Fibroblast of peridontal ligament (primary cell): ENCODE measurements around the gene PSMA5.
"Not testable (repeated sequence)": the region's sequence is repeated elsewhere in the genome, so short reads cannot be mapped to it uniquely, and the experiment has no call there.

Experiments
- DNase-seq: peaks from one replicate; pipeline ENCODE4 v3.0.0-alpha.2; 2010; ENCODE audit errors: extremely low read depth

The PSMA5 gene

GRCh38 chr1:109426281-109427170 lies at the start of gene PSMA5:
Gene PSMA5 (minus strand): TSS chr1:109426448. CDS start chr1:109426330, 118 bp downstream.
- DNase-seq, result peak; percentile 99

DNA sequence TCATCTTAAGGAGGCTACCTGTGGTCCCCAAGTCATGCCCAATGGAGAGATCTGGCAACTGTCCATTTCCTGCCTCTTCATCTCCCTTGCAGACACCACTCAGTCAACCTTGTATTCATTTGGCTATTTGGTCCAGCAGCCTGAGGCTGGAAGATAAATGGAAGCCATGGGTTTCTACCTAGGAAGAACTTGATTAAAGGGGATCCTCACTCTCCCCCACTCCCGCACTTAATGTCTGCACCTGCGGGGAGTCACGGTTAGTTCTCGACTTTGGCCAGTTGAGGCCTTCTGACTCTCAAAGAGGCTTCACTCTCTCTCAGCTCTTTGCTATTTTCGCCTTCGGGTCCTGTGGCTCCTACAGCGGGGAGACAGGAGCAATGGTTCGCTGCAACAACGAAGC lies 49.0 kb upstream of the PSMA5 start:
- DNase-seq, result no peak

DNA sequence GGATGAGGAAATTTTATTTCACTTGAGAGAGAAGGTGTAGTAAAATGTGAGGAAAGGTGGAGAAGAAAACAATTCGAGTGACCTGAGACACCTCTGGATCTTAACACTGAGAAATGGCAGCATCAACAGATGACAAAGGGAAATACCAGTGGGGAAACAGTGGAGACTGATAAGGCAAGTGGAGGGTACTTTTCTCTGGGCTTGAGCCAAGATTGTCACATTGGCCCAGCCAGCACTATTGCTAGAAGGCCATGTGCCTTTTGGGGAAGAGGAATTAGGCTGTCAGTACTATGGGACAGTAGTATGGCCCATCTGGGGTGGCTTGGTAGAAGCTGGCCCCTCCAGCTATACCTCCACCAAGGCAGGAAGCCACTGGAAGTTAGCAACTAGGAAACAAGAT lies 48.4 kb upstream of the PSMA5 start:
- DNase-seq, result no peak

GRCh38 chr1:109473284-109474057 lies 47.2 kb upstream of the PSMA5 start:
- not testable (repeated sequence) for DNase-seq

DNA sequence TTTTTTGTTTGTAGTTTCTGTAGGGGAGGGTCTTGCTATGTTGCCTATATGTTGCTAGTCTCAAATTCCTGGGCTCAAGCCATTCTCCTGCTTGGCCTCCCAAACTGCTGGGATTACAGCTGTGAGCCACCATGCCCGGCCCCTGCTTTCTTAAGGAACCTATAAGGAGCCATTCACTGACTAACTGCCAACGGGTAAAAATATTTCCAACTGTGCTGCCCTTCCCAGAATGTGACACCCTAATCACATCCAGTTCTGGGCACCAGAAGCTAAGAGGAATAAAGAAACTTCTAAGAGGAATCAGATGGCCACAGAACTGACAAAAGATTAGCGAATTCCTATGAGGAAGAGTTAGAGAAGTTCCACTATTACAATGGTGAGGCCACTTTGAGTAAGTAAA lies 46.5 kb upstream of the PSMA5 start:
- no peak for DNase-seq

DNA sequence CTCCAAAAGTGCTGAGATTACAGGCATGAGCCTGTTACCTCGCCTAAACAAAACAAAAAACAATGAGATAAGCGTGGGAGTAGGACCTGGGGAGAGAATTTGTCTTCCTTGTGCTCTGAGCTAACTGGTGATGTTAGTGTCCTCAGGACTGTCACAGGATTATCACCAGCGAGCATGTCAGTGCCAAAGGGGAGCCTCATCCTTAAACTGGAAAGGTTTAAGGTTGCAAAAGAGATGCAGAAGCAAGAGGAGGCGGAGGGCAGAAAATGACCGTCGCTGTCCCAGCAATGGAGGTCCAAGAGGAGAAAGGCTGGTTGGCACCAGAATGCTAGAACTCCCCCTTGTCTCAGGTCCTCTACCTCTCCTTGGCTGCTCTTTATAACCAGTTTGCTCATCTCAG lies 44.0 kb upstream of the PSMA5 start:
- DNase-seq, result no peak

GRCh38 chr1:109468903-109469302 lies 42.7 kb upstream of the PSMA5 start:
- DNase-seq, result no peak

GRCh38 chr1:109468061-109468460 lies 41.8 kb upstream of the PSMA5 start:
- DNase-seq, result no peak

DNA sequence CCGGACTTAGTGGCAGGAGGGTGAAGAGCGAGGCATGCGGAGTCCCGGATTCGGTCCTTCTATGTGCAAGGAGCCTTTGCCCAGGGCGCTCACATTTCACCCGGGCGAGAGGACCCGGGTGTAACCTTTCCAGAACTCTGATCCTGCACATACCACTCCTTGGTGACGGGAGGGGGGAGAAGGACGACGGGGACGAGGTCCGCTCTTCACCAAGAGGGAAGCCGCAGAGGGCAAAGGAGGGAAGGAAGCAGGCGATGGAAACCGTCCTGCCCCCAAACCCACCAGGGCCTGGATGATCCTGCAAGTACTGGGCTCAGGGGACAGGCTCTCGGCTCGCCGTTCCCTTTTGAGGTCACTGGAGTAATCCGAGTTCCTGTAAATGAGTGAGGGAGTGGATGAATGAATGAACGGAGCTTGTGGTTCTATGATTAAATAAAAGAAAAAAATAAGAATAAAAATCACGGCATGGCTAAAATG lies 41.1 kb upstream of the PSMA5 start:
- DNase-seq, result no peak

DNA sequence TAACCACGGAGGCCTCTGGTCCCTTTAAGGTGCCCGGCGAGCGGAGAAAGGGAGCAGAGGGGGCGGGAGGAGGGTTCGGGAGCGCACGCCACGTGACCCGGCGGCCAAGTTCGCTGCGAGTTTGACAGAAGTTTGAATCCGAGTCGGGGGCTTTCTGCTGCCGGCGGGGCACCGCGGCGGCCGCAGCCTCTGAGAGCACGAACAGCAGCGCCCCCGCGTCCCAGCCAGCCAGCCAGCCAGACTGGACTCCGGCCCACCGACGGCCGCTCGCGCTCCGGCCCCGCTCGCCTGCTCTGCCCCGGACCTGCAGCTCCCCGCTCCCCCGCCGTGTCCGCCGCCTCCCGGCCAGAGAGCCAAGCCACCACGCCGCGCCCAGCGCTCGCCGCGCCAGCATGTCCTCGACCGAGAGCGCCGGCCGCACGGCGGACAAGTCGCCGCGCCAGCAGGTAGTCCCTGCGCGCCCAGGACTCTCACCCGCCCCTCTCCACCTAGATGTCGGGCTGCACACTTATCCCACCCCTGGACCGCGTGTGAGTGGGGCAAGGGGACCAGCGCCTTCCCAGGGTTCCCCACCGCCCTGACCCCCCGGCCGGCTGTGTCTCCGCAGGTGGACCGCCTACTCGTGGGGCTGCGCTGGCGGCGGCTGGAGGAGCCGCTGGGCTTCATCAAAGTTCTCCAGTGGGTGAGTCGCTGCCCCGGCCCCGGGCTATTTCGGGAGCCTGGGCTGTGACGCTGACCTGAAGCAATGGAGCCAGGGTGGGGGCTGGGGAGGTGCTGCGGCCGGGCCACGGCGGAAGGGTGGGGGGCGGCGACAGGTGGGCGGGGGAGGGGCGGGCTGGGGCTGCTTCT lies 40.4 kb upstream of the PSMA5 start, which contains the start of gene SYPL2:
Gene SYPL2, plus strand, starts transcription at position 95 of the 849 bp plus-strand sequence. Its CDS starts 298 bp downstream, at position 393.
- DNase-seq, result no peak

GRCh38 chr1:109466125-109466451 lies 39.8 kb upstream of the PSMA5 start:
- no peak for DNase-seq

DNA sequence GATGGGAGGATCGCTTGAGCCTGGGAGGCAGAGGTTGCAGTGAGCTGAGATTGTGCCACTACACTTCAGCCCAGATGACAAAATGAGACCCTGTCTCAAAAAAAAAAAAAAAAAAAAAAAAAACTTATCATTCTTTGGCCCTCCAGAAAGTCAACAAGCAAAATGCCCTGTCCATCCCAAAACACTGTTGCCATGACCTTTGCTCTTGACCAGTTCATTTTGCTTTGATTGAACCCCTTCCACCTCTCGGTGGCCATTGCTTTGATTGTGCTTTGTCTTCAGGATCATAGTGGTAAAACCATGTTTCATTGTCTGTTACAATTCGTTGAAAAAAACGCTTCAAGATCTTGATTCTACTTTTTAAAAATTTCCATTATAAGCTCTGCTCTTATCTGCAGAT lies 31.6 kb upstream of the PSMA5 start:
- DNase-seq, result no peak

GRCh38 chr1:109454497-109455133 lies 28.4 kb upstream of the PSMA5 start:
- DNase-seq, result no peak

- no peak for DNase-seq
These were observed 21.3 kb upstream of the PSMA5 start for GRCh38 chr1:109447524-109447923.

DNA sequence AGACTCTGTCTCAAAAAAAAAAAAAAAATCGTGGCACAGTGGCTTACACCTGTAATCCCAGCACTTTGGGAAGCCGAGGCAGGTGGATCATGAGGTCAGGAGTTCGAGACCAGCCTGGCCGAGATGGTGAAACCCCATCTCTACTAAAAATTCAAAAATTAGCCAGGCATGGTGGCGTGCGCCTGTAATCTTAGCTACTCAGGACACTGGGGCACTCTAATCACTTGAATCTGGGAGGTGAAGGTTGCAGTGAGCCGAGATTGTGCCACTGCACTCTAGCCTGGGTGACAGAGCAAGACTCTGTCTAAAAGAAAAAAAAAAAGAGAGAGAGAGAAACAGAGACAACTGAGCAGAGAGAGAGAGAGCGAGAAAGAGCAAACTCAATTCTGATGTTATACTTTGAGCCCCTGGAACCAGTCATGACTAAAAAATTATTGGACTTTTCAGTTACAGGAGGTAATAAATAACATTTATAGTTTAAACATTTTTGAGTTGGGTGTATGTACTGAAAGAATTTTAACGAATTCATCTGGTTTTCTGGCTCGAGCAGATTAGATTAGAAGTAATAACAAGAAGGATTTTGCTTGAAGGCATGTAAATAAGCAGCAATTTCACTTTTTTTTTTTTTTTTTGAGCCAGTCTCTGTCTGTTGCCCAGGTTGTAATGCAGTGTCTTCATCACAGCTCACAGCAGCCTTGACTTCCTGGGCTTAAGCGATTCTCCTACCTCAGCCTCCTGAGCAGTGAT lies 19.9 kb upstream of the PSMA5 start:
- DNase-seq, result not testable (repeated sequence)

DNA sequence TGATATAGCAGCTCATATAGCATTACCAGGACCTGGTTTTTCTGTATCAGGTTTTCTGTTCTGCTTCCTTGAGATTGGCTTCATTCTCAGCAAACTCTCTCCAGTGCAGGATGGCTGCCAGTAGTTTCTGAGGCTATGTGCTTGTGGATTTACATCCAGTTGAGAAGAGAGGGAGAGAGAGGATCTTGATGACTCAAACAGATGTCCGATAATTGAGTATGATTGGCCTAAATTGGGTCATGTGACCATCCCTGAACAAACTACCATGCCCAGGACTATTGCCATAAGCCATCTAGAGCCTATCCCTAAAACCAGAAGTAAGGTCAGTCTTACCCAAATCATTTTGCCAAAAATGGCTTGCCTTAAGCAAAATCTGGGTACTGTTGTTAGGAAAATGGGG lies 18.1 kb upstream of the PSMA5 start:
- DNase-seq, result peak; percentile 33

DNA sequence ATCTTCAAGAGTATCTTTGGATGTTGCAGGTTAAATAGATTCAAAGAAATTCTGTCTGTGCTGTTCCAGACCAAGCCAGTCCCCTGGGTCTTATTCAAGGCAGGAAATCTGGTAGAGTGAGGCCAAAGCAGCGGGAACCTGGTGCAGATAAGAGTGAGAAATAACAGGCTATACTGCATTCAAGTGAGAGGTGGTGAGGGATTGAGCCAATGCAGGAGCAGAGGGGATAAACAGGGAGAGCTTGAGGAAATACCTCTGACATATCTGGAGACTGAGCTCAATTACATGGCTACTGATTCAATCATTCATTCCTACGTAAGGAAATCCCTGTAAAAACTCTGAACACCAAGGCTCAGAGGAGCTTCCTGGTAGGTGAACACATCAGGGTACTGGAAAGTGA lies 17.2 kb upstream of the PSMA5 start:
- DNase-seq, result no peak

DNA sequence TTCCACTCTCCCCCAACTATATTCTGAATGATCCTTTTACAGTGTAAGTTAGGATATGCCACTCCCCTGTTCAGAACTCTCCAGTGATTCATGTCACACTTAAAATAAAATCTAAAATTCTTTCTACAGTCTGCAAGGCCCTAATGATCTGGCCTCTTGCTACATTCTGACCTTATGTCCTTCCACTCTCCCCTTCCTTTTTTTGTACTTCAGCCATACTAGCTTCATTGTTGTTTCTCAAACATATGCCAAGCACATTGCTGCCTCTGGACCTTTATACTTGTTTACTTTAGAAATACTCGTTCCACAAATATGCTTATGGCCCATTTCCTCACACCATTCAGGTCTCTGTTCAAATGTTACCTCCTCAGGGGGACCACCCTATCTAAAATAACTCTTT lies 14.8 kb upstream of the PSMA5 start:
- DNase-seq, result peak; percentile 49

GRCh38 chr1:109438798-109439297 lies 12.6 kb upstream of the PSMA5 start:
- DNase-seq, result peak; percentile 94

- DNase-seq, result no peak
These were observed 8.2 kb upstream of the PSMA5 start for GRCh38 chr1:109434484-109434883.
